Cardiac muscle cell (in vitro differentiated cells and primary cell): ENCODE data around the gene UNC45A. TPM values are rescaled to one million over a fixed set of nuclear protein-coding genes. Genes with fewer than 3 reads are reported as not detected.

ENCODE experiments used
- DNase-seq, 2 donors: peaks; one replicate each; pipeline versions ENCODE4 v3.0.0 to v3.0.0-alpha.2; 2010 to 2017; ENCODE audit warnings: low read depth in 1 of 2, low spot score in 1 of 2
- H3K27ac ChIP-seq: fragments of 200-600 bp; sonication (generic); 2 replicates; pipeline ENCODE4 v1.5.1; 2016
- H3K27me3 ChIP-seq: fragments of 200-600 bp; sonication (generic); 2 replicates; pipeline ENCODE4 v1.6.0; 2016; ENCODE audit warnings: control low read depth
- H3K36me3 ChIP-seq: fragments of 200-600 bp; sonication (generic); 2 replicates; pipeline ENCODE4 v1.5.1; 2016; ENCODE audit warnings: control low read depth
- H3K4me1 ChIP-seq: fragments of 200-600 bp; sonication (generic); 2 replicates; pipeline ENCODE4 v1.8.1; 2017; ENCODE audit warnings: low read depth, mild to moderate bottlenecking, mixed run types
- H3K4me3 ChIP-seq: fragments of 200-600 bp; sonication (generic); 2 replicates; pipeline ENCODE4 v1.5.1; 2016; ENCODE audit warnings: mild to moderate bottlenecking
- H3K9me3 ChIP-seq: fragments of 200-600 bp; sonication (generic); 2 replicates; pipeline ENCODE4 v1.5.1; 2017; ENCODE audit warnings: low read depth, mild to moderate bottlenecking, control low read depth
- polyA plus RNA-seq: library from polyadenylated mRNA; unstranded; fragments of >200 nt; fragmentation: Nextera tagmentation; extraction: Ambion mirVana; gene quantifications from 2 replicates; pipeline ENCODE4 v1.2.1, GENCODE V29; 2016
- total RNA-seq: library from RNA; depleted of rRNA; stranded (reverse); fragments of >200 nt; gene quantifications from 2 replicates; pipeline ENCODE4 v1.2.3, GENCODE V29; 2016
- TF ChIP-seq, protein P1 (sequence below): IDR thresholded peaks from 2 replicates; pipeline ENCODE4 v1.5.1; 2012; ENCODE audit warnings: low read depth, mild to moderate bottlenecking, low read length

UNC45A gene
- total and polyA plus RNA-seq, 2 experiments from 2014 or later = 52.5 to 68.2 TPM

DNA sequence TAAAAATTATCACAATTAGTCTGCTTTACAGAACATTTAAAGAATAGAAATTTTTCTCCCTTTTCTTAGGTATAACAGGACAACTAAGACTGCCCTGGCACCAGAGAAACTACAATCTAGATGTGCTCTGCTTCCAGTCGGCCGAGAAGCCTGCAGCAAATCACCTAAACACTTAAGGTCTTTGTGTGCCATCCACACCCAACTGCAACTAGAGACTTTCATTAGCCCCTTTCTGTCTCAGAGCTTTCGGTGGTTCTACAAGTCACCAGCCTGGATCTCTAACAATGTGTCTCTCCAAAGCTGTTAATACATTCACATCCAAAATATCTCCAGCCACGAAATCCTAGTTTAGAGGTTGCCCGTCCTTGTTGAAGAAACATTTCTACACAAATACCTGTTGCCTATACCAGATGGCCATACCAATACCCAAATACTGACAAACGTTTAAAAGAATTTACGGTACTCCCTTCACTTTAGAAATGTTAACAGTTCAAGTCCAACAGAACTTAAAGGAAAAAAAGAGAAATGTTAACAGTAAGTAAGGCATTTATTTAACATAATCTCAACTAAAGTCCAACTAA, 52.6 kb downstream of the UNC45A start:
- peaks cover 7% of the 10 kb centered on the region for H3K36me3 ChIP-seq
- no peak overlapping the region for H3K4me3 ChIP-seq
- TF ChIP-seq, protein P1, sequence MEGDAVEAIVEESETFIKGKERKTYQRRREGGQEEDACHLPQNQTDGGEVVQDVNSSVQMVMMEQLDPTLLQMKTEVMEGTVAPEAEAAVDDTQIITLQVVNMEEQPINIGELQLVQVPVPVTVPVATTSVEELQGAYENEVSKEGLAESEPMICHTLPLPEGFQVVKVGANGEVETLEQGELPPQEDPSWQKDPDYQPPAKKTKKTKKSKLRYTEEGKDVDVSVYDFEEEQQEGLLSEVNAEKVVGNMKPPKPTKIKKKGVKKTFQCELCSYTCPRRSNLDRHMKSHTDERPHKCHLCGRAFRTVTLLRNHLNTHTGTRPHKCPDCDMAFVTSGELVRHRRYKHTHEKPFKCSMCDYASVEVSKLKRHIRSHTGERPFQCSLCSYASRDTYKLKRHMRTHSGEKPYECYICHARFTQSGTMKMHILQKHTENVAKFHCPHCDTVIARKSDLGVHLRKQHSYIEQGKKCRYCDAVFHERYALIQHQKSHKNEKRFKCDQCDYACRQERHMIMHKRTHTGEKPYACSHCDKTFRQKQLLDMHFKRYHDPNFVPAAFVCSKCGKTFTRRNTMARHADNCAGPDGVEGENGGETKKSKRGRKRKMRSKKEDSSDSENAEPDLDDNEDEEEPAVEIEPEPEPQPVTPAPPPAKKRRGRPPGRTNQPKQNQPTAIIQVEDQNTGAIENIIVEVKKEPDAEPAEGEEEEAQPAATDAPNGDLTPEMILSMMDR = no peak
- H3K9me3 ChIP-seq = no peaks in the 10 kb centered on the region
- peaks cover 15% of the 10 kb centered on the region for H3K4me1 ChIP-seq
- no peak for DNase-seq
- H3K27ac ChIP-seq = peak overlapping the region; percentile 59
- no peaks in the 10 kb centered on the region for H3K27me3 ChIP-seq

DNA sequence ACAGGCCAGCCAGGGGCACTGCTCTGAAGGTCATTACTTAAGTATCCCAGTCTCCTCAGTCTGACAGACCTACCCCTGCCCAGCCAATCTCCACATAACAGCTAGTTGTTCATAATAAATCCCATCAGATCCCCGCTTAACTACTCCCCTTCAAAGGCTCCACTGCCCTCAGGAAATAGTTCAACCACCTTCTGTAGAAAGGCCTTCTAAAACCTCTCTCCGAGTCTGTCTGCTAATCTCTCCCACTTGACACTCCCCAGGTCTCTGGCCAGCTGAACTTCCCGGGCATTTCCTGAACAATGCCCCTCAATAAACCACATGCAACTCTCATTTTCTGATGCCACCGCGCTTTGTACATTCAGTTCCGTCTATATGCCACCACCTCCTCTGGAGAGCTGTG, 53.2 kb downstream of the UNC45A start:
- TF ChIP-seq, protein P1 = no peak
- Histone ChIP-seq H3K27me3 (no peaks in the 10 kb centered on the region), H3K4me3 (no peak overlapping the region), H3K36me3 (peaks cover under 1% of the 10 kb centered on the region), H3K27ac (peak overlapping the region; percentile 59), H3K9me3 (no peaks in the 10 kb centered on the region), H3K4me1 (peaks cover 15% of the 10 kb centered on the region)
- peak; percentile 27 to 61 for DNase-seq

DNA sequence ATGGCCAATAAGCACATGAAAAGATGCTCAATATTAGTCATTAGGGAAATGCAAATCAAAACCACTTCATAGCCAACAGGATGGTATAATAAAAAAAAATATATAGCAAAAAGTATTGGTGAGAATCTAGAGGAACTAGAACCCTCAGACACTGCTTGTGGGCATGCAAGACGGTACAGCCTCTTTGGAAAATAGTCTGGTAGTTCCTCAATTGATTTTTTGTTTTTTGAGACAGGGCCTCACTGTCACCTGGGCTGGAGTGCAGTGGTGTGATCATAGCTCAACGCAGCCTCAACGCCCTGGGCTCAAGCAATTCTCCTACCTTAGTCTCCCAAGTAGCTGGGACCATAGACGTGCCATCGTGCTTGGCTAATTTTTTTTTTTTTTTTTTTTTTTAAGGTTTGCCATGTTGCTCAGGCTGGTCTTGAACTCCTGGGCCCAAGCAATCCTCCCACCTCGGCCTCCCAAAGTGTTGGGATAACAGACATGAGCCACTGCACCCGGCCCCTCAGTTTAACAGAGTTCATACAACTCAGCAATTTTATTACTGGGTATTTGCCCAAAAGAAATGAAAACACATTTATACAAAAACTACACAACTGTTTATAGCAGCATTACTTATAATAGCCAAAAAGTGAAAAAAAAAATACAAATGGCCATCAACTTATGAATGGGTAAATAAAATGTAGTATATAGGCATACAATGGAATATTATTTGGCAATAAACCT, 54.1 kb downstream of the UNC45A start:
- no peak overlapping the region for H3K4me3 ChIP-seq
- TF ChIP-seq, protein P1 = no peak
- H3K4me1 ChIP-seq = peaks cover 15% of the 10 kb centered on the region
- no peaks in the 10 kb centered on the region for H3K27me3 ChIP-seq
- H3K36me3 ChIP-seq = no peaks in the 10 kb centered on the region
- peak overlapping the region; percentile 59 for H3K27ac ChIP-seq
- H3K9me3 ChIP-seq = no peaks in the 10 kb centered on the region
- DNase-seq = no peak

DNA sequence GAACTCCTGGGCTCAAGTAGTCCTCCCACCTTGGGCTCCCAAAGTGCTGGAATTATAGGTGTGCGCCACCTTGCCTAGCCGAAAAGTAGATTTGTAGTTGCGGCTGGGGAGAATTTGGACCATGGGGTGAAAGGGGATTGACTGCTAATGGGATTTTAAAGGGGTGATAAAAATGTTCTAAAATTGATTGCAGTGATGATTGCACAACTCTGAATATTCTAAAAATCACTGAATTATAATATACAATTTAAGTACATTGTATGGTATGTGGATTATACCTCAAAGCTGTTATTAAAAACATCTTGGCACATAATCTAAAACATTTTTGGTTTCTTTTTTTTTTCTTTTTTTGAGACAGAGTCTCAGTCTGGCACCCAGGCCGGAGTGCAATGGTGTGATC, 55.4 kb downstream of the UNC45A start:
- no peak overlapping the region for H3K27ac ChIP-seq
- H3K4me1 ChIP-seq = peaks cover 15% of the 10 kb centered on the region
- no peaks in the 10 kb centered on the region for H3K36me3 ChIP-seq
- DNase-seq = no peak
- no peak overlapping the region for H3K4me3 ChIP-seq
- TF ChIP-seq, protein P1 = no peak
- no peaks in the 10 kb centered on the region for H3K9me3 ChIP-seq
- no peaks in the 10 kb centered on the region for H3K27me3 ChIP-seq

DNA sequence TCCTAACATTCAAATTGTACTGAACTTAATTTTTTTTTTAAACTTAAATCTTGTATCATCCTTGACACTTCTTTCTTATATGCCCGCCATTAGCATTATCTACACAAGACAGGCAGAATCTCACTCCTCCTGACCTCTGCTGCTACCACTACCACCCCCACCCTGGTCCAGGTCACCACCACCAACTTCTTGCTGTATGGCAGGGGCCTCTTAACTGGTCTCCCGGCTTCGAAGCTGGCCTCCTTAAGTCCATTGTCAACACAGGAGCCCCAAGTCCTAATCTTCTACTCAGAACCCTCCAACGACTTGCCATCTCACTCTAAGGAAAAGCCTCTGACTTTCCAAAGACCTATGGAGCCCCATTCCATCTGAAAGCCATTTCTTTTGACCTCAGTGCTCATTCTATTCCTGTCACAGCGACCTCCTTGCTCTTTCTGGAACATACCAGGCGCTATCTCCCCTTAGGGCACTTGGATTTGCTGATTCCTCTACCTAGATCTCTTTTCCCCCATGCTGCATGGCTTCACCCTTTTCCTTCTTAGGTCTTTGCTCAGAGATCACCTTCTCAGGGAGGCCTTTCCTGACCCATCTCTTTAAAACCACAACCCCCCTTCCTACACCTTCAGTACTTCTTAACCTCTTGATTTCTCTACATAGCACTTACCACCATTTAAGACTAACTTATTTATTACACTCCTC, 56.7 kb downstream of the UNC45A start:
- peaks cover 15% of the 10 kb centered on the region for H3K4me1 ChIP-seq
- H3K9me3 ChIP-seq = no peaks in the 10 kb centered on the region
- peak overlapping the region; percentile 26 for H3K27ac ChIP-seq
- H3K4me3 ChIP-seq = no peak overlapping the region
- TF ChIP-seq, protein P1 = no peak
- H3K27me3 ChIP-seq = no peaks in the 10 kb centered on the region
- no peaks in the 10 kb centered on the region for H3K36me3 ChIP-seq
- no peak for DNase-seq
